SK-N-SH treated with all-trans-retinoic acid at 6 μM for 48 hours (cell line): ENCODE measurements around the gene AMIGO3.

Experiments used
- ATAC-seq: fragments of 200-7000 bp; cut with Tn5 transposase; 3 replicates; pipeline ENCODE4 v1.9.1; 2020; ENCODE audit warnings: mild to moderate bottlenecking, moderate library complexity
- ARNTL ChIP-seq: fragments of 450-650 bp; formaldehyde crosslinking; IDR thresholded peaks from 2 replicates; pipeline ENCODE4 v1.5.0; 2020; ENCODE audit warnings: low read depth, mild to moderate bottlenecking, moderate library complexity, borderline replicate concordance
- BACH2 ChIP-seq: fragments of 250-450 bp; sonication (Bioruptor Pico); IDR thresholded peaks from 2 replicates; pipeline ENCODE4 v1.9.0; 2021; ENCODE audit warnings: mild to moderate bottlenecking, borderline replicate concordance
- CREB5 ChIP-seq: fragments of 250-450 bp; sonication (Bioruptor Pico); IDR thresholded peaks from 2 replicates; pipeline ENCODE4 v1.5.1; 2020; ENCODE audit warnings: low read depth, mild to moderate bottlenecking, moderate library complexity
- CSDC2 ChIP-seq: fragments of 250-450 bp; sonication (Bioruptor Pico); IDR thresholded peaks from 2 replicates; pipeline ENCODE4 v1.5.0; 2020; ENCODE audit warnings: mild to moderate bottlenecking, moderate library complexity
- CSRNP3 ChIP-seq: fragments of 250-450 bp; sonication (Bioruptor Pico); IDR thresholded peaks from 2 replicates; pipeline ENCODE4 v1.5.1; 2021; ENCODE audit warnings: mild to moderate bottlenecking, moderate library complexity
- ISL1 ChIP-seq: fragments of 250-450 bp; sonication (Bioruptor Pico); IDR thresholded peaks from 2 replicates; pipeline ENCODE4 v2.1.2; 2022; ENCODE audit warnings: mild to moderate bottlenecking, moderate library complexity
- OSR1 ChIP-seq: fragments of 250-450 bp; sonication (Bioruptor Pico); IDR thresholded peaks from 2 replicates; pipeline ENCODE4 v1.8.0; 2022; ENCODE audit warnings: moderate library complexity, mild to moderate bottlenecking, inconsistent platforms
- POU6F1 ChIP-seq: fragments of 250-450 bp; sonication (Bioruptor Pico); IDR thresholded peaks from 2 replicates; pipeline ENCODE4 v1.8.0; 2021; ENCODE audit warnings: low read depth, mild to moderate bottlenecking, moderate library complexity, borderline replicate concordance
- PPARA ChIP-seq: fragments of 250-450 bp; sonication (Bioruptor Pico); IDR thresholded peaks from 2 replicates; pipeline ENCODE4 v1.5.0; 2020; ENCODE audit warnings: mild to moderate bottlenecking, borderline replicate concordance
- RARB ChIP-seq: fragments of 250-450 bp; sonication (Bioruptor Pico); IDR thresholded peaks from 2 replicates; pipeline ENCODE4 v1.8.0; 2021; ENCODE audit warnings: mild to moderate bottlenecking, moderate library complexity
- SNAI2 ChIP-seq: fragments of 250-450 bp; sonication (Bioruptor Pico); IDR thresholded peaks from 2 replicates; pipeline ENCODE4 v1.5.0; 2020; ENCODE audit warnings: mild to moderate bottlenecking, moderate library complexity
- TCF4 ChIP-seq: fragments of 250-450 bp; sonication (Bioruptor Pico); IDR thresholded peaks from 2 replicates; pipeline ENCODE4 v1.8.0; 2021; ENCODE audit warnings: mild to moderate bottlenecking, moderate library complexity, borderline replicate concordance
- TSHZ2 ChIP-seq: fragments of 250-450 bp; sonication (Bioruptor Pico); IDR thresholded peaks from 2 replicates; pipeline ENCODE4 v1.5.0; 2020; ENCODE audit warnings: mild to moderate bottlenecking, moderate library complexity
- ZC3H10 ChIP-seq: fragments of 250-450 bp; sonication (Bioruptor Pico); IDR thresholded peaks from 2 replicates; pipeline ENCODE4 v1.5.1; 2021; ENCODE audit warnings: mild to moderate bottlenecking, moderate library complexity
- ZFP3 ChIP-seq: fragments of 250-450 bp; sonication (Bioruptor Pico); IDR thresholded peaks from 2 replicates; pipeline ENCODE4 v1.5.0; 2020; ENCODE audit warnings: mild to moderate bottlenecking, moderate library complexity
- ZFP30 ChIP-seq: fragments of 450-650 bp; formaldehyde crosslinking; IDR thresholded peaks from 2 replicates; pipeline ENCODE4 v1.5.0; 2022; ENCODE audit warnings: mild to moderate bottlenecking, moderate library complexity
- ZNF565 ChIP-seq: fragments of 450-650 bp; formaldehyde crosslinking; conservative IDR thresholded peaks from 2 replicates; pipeline ENCODE4 v1.5.0; 2020; ENCODE audit warnings: low read depth, mild to moderate bottlenecking, moderate library complexity
- ZNF8 ChIP-seq: fragments of 450-650 bp; formaldehyde crosslinking; IDR thresholded peaks from 2 replicates; pipeline ENCODE4 v1.5.0; 2020; ENCODE audit warnings: mild to moderate bottlenecking, moderate library complexity

Gene AMIGO3

GRCh38 chr3:49759226-49759625 is 39.7 kb upstream of the AMIGO3 start:
- no peak for TF ChIP-seq CSRNP3
- TF ChIP-seq ZNF8 = no peak
- TF ChIP-seq PPARA (CRISPR knock-in tag) = no peak
- TF ChIP-seq ARNTL (CRISPR knock-in tag) = no peak
- TF ChIP-seq POU6F1 (CRISPR knock-in tag) = no peak
- TF ChIP-seq ZC3H10 = no peak
- no peak for TF ChIP-seq ISL1 (CRISPR knock-in tag)
- no peak for ATAC-seq

GRCh38 chr3:49757197-49757596 is 37.7 kb upstream of the AMIGO3 start:
- no peak for ATAC-seq
- no peak for TF ChIP-seq TCF4 (CRISPR knock-in tag)
- TF ChIP-seq RARB (CRISPR knock-in tag) = no peak
- no peak for TF ChIP-seq ZFP3 (CRISPR knock-in tag)
- TF ChIP-seq ZC3H10 = no peak
- no peak for TF ChIP-seq POU6F1 (CRISPR knock-in tag)
- no peak for TF ChIP-seq CSDC2
- no peak for TF ChIP-seq CREB5
- TF ChIP-seq TSHZ2 (CRISPR knock-in tag) = no peak
- no peak for TF ChIP-seq PPARA (CRISPR knock-in tag)
- TF ChIP-seq ZFP30 = no peak
- TF ChIP-seq SNAI2 (CRISPR knock-in tag) = no peak
- TF ChIP-seq CSRNP3 = no peak
- TF ChIP-seq BACH2 (CRISPR knock-in tag) = no peak
- TF ChIP-seq ZNF565 = no peak
- TF ChIP-seq ZNF8 = no peak

GRCh38 chr3:49756036-49756435 is 36.6 kb upstream of the AMIGO3 start:
- no peak for ATAC-seq
- no peak for TF ChIP-seq OSR1 (CRISPR knock-in tag)
- no peak for TF ChIP-seq BACH2 (CRISPR knock-in tag)
- TF ChIP-seq ZNF8 = no peak
- TF ChIP-seq ISL1 (CRISPR knock-in tag) = no peak
- no peak for TF ChIP-seq TCF4 (CRISPR knock-in tag)
- TF ChIP-seq CSRNP3 = no peak
- TF ChIP-seq ZFP3 (CRISPR knock-in tag) = no peak
- no peak for TF ChIP-seq ZFP30
- TF ChIP-seq ARNTL (CRISPR knock-in tag) = no peak
- no peak for TF ChIP-seq ZNF565
- no peak for TF ChIP-seq CREB5
- TF ChIP-seq SNAI2 (CRISPR knock-in tag) = no peak
- no peak for TF ChIP-seq RARB (CRISPR knock-in tag)
- TF ChIP-seq CSDC2 = no peak
- no peak for TF ChIP-seq ZC3H10
- no peak for TF ChIP-seq POU6F1 (CRISPR knock-in tag)
- TF ChIP-seq PPARA (CRISPR knock-in tag) = no peak
